ENCODE measurements around the gene PARP16. TPM values are rescaled to one million over a fixed set of nuclear protein-coding genes. Genes with fewer than 3 reads are reported as not detected.
A peak's percentile ranks its signal among the peaks of the same experiment; 100 is the strongest.

PARP16 gene
- total and polyA plus RNA-seq, 2 experiments from 2014 or later = 3.6 to 4.1 TPM

- no peak for DNase-seq (ENCODE audit: low spot score)
- no peaks in the 10 kb centered on the region for H3K9me3 Mint-ChIP-seq
- no peak for ATAC-seq
- Histone ChIP-seq H3F3A (replicated peaks; ENCODE audit: low read depth) (no peaks in the 10 kb centered on the region), H3K4me3 (no peak overlapping the region), H4K20me1 (replicated peaks; ENCODE audit: insufficient read depth) (no peaks in the 10 kb centered on the region), H3K4me2 (no peak overlapping the region), H3K9me2 (ENCODE audit: insufficient read depth) (no peaks in the 10 kb centered on the region), H3K79me2 (replicated peaks; ENCODE audit: insufficient read depth) (no peaks in the 10 kb centered on the region), H2AFZ (no peak overlapping the region), H3K27me3 (ENCODE audit: insufficient read depth) (no peaks in the 10 kb centered on the region), H3K27ac (ENCODE audit: low read depth) (no peak overlapping the region), H3K36me3 (ENCODE audit: insufficient read depth) (no peaks in the 10 kb centered on the region), H3K4me1 (ENCODE audit: insufficient read depth) (peaks cover 13% of the 10 kb centered on the region)
- H3K27ac Mint-ChIP-seq = no peak overlapping the region
- no peak for TF ChIP-seq NANOG (IDR thresholded peaks at IDR 0.05; ENCODE audit: borderline replicate concordance)
- no peak for TF ChIP-seq EZH2 (IDR thresholded peaks at IDR 0.05; ENCODE audit: low read depth, unreplicated experiment)
- H3K27me3 Mint-ChIP-seq (ENCODE audit: insufficient read depth, low read depth, poor library complexity) = peaks cover 11% of the 10 kb centered on the region
- H3K4me1 Mint-ChIP-seq = peaks cover 19% of the 10 kb centered on the region
- no peak overlapping the region for H3K4me3 Mint-ChIP-seq
- H3K36me3 Mint-ChIP-seq (ENCODE audit: low read depth) = no peaks in the 10 kb centered on the region
Measured at GRCh38 chr15:65310431-65311137, 23.9 kb upstream of the PARP16 start.

DNA sequence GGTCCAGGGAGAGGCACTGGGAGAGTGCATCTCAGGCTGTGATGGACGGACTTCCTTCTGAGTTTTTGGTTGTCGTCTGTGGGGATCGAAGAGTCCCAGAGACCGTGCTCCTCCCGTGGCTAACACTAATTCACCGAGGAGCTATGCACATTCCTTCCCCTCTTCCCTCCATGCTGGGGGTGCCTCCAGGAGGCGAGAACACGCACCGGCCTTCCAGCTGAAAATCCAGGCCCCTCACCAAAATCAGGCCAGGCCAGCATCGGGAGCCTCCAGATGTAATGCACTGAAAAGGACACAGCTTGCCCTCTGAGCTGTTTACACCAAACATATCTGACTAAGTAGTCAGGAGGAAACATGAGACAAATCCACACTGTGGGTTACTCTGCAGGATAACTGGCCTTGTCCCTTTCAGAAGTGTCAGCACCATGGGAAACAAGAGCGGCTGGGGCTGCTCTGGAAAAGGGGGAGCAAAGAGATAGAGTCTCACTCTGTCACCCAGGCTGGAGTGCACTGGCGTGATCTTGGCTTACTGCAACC lies 23.3 kb upstream of the PARP16 start:
- no peak overlapping the region for H3K4me2 ChIP-seq
- DNase-seq (ENCODE audit: low spot score) (no peak), ATAC-seq (no peak; the same call in 2 of the 3 replicates)
- H3K4me3 ChIP-seq = no peak overlapping the region
- peaks cover 19% of the 10 kb centered on the region for H3K4me1 Mint-ChIP-seq
- peaks cover 17% of the 10 kb centered on the region for H3K27me3 Mint-ChIP-seq (ENCODE audit: insufficient read depth, low read depth, poor library complexity)
- H2AFZ ChIP-seq = peak overlapping the region; percentile 83
- no peaks in the 10 kb centered on the region for H3K9me3 Mint-ChIP-seq
- peaks cover 13% of the 10 kb centered on the region for H3K4me1 ChIP-seq (ENCODE audit: insufficient read depth)
- H3K79me2 ChIP-seq (replicated peaks; ENCODE audit: insufficient read depth) = no peaks in the 10 kb centered on the region
- no peaks in the 10 kb centered on the region; the same call in 1 of the 2 replicates for H3F3A ChIP-seq (replicated peaks; ENCODE audit: low read depth)
- H3K36me3 ChIP-seq (ENCODE audit: insufficient read depth) = no peaks in the 10 kb centered on the region
- H3K27me3 ChIP-seq (ENCODE audit: insufficient read depth) = no peaks in the 10 kb centered on the region
- H3K27ac ChIP-seq (ENCODE audit: low read depth) = no peak overlapping the region
- TF ChIP-seq CTCF (conservative IDR thresholded peaks at IDR 0.05; ENCODE audit: low read depth in 2 of 2) = no peak
- no peaks in the 10 kb centered on the region for H3K36me3 Mint-ChIP-seq (ENCODE audit: low read depth)
- H3K4me3 Mint-ChIP-seq = no peak overlapping the region
- H3K27ac Mint-ChIP-seq = no peak overlapping the region
- H4K20me1 ChIP-seq (replicated peaks; ENCODE audit: insufficient read depth) = no peaks in the 10 kb centered on the region
- H3K9me2 ChIP-seq (ENCODE audit: insufficient read depth) = no peaks in the 10 kb centered on the region

DNA sequence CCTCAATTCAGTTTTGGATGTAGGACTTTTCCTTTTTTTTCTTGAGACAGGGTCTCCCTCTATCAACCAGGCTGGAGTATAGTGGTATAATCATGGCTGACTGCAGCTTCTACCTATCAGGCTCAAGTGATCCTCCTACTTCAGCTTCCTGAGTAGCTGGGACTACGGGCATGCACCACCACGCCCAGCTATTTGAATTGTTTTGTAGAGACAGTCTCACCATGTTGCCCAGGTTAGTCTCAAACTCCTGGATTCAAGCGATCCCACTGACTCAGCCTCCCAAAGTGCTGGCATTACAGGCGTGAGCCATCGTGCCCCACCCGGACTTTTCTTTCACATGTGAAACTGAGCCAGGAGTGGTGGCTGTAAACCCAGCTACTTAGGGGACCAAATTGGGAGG lies 21.3 kb upstream of the PARP16 start:
- H3K4me1 Mint-ChIP-seq = peaks cover 25% of the 10 kb centered on the region
- TF ChIP-seq ZNF114 (CRISPR knock-in tag; IDR thresholded peaks at IDR 0.05) (no peak), REST (IDR thresholded peaks at IDR 0.05; ENCODE audit: unreplicated experiment) (no peak), JUNB (IDR thresholded peaks at IDR 0.05; ENCODE audit: unreplicated experiment) (no peak)

More for the DNA sequence above, 21.3 kb upstream of the PARP16 start:
- H3K27me3 ChIP-seq (ENCODE audit: insufficient read depth) = no peaks in the 10 kb centered on the region
- no peak for ATAC-seq
- no peaks in the 10 kb centered on the region for H4K20me1 ChIP-seq (replicated peaks; ENCODE audit: insufficient read depth)
- no peak overlapping the region for H3K4me2 ChIP-seq
- no peak overlapping the region for H3K27ac ChIP-seq (ENCODE audit: low read depth)
- no peak overlapping the region for H3K27ac Mint-ChIP-seq
- H3K4me3 Mint-ChIP-seq = no peak overlapping the region
- peaks cover 13% of the 10 kb centered on the region for H3K4me1 ChIP-seq (ENCODE audit: insufficient read depth)
- no peaks in the 10 kb centered on the region for H3K36me3 Mint-ChIP-seq (ENCODE audit: low read depth)
- no peaks in the 10 kb centered on the region; the same call in 2 of the 3 replicates for H3K9me3 Mint-ChIP-seq
- H2AFZ ChIP-seq = no peak overlapping the region
- H3K79me2 ChIP-seq (replicated peaks; ENCODE audit: insufficient read depth) = no peaks in the 10 kb centered on the region
- no peaks in the 10 kb centered on the region for H3K36me3 ChIP-seq (ENCODE audit: insufficient read depth)
- no peaks in the 10 kb centered on the region; the same call in 1 of the 2 replicates for H3F3A ChIP-seq (replicated peaks; ENCODE audit: low read depth)
- H3K27me3 Mint-ChIP-seq (ENCODE audit: insufficient read depth, low read depth, poor library complexity) = peaks cover 29% of the 10 kb centered on the region
- no peak for DNase-seq (ENCODE audit: low spot score)
- H3K9me2 ChIP-seq (ENCODE audit: insufficient read depth) = no peaks in the 10 kb centered on the region
- H3K4me3 ChIP-seq = no peak overlapping the region
